Activated T-helper 17 cell treated with anti-CD3 and anti-CD28 coated beads, Interleukin-2, amount 50 U/mL, for 72 hours (primary cell): ENCODE data around the gene C1orf53. TPM values are rescaled to one million over a fixed set of nuclear protein-coding genes. Genes with fewer than 3 reads are reported as not detected.
"Not testable (repeated sequence)": the region's sequence is repeated elsewhere in the genome, so short reads cannot be mapped to it uniquely, and the experiment has no call there.

Source experiments
- ATAC-seq: fragments of 150-1000 bp; cut with Tn5 transposase; replicated peaks from 2 replicates; pipeline ENCODE4 v1.10.0; 2021; ENCODE audit warnings: mild to moderate bottlenecking, moderate library complexity
- H3K27ac Mint-ChIP-seq: one replicate; pipeline ENCODE4 v1.8.0; 2022; ENCODE audit warnings: mixed read lengths
- H3K27me3 Mint-ChIP-seq: one replicate; pipeline ENCODE4 v1.8.0; 2022; ENCODE audit warnings: mixed read lengths
- H3K36me3 Mint-ChIP-seq: one replicate; pipeline ENCODE4 v1.8.0; 2022; ENCODE audit warnings: low read depth, mild to moderate bottlenecking, mixed read lengths
- H3K4me1 Mint-ChIP-seq: one replicate; pipeline ENCODE4 v1.8.0; 2022; ENCODE audit warnings: mixed read lengths
- H3K4me3 Mint-ChIP-seq: one replicate; pipeline ENCODE4 v1.8.0; 2022; ENCODE audit warnings: mild to moderate bottlenecking, mixed read lengths
- H3K9me3 Mint-ChIP-seq: one replicate; pipeline ENCODE4 v1.8.0; 2022; ENCODE audit warnings: mixed read lengths
- total RNA-seq, 2 donors: library from RNA; stranded (reverse); gene quantifications; one replicate each; pipeline ENCODE4 v1.2.3, GENCODE V29; 2022

Gene C1orf53
- total RNA-seq, 2 donors from 2014 or later = 0.50 to 0.78 TPM

DNA sequence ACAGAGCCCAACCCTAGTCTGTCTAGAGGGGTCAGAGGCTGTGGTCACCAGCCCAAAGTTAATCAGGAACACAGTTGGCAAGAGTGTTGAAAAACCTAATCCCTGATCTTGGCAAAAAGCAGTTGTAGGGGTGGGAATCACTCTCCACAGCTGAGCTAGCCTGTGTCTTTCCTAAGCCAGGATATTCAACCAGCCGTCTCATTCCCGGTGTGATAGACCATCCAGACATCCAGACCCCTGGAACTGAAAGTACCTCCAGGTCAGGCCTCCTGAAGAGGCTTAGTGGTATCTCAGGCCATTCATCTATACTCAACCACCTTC, 19.6 kb downstream of the C1orf53 start:
- H3K9me3 Mint-ChIP-seq = no peaks in the 10 kb centered on the region
- peaks cover 12% of the 10 kb centered on the region for H3K36me3 Mint-ChIP-seq
- peaks cover 74% of the 10 kb centered on the region for H3K27me3 Mint-ChIP-seq
- ATAC-seq = no peak
- no peak overlapping the region for H3K4me3 Mint-ChIP-seq
- no peak overlapping the region for H3K27ac Mint-ChIP-seq
- peaks cover 18% of the 10 kb centered on the region for H3K4me1 Mint-ChIP-seq

DNA sequence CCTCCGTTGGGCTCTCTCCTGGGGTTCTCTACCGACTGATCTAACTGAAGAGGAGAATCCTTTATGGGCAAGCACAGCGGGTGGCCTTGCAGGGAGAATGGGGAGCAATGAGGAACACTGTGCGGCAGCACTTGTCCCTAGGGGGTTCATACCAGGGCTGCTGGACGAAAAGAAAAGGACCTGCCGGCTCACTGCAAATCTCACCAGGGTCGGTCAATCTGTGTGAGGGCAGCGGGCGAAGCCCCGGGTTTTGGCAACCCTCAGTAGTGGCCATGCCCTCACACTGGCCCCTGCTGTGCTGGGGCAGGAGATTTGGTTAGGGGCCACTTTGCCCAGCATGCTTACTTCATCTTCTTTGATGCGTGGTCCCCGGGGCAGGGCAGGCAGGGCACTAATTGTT, 20.6 kb downstream of the C1orf53 start:
- H3K27me3 Mint-ChIP-seq = peaks cover 74% of the 10 kb centered on the region
- no peaks in the 10 kb centered on the region for H3K9me3 Mint-ChIP-seq
- ATAC-seq = no peak
- no peak overlapping the region for H3K4me3 Mint-ChIP-seq
- H3K4me1 Mint-ChIP-seq = peaks cover 9% of the 10 kb centered on the region
- no peak overlapping the region for H3K27ac Mint-ChIP-seq
- peaks cover 6% of the 10 kb centered on the region for H3K36me3 Mint-ChIP-seq

DNA sequence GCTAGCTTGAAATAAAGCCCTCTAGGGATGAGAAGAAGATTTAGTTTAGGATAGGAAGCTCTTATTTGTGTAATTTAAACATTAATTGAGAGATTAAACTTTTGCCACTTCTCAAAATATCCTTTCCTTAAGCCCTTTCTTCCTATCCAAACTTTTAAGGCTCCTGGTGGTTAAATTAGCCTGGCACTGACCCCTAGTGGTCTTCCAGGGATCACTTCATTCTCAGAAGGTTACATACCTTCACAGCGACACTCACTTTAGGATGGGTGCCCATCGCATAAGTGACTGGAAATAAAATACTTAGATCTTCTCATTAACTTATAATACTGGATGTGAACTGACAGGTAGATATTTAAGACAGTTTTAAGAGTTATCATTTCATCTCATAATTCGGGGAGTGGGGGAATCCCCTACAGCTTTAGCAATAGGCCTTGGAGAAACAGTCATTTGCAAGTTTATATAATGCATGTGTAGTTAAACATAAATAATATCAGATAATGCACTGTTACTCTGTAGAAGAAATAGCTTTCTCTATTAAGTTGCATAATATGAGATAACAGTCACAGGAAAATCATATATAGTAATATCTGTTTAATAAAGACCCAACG, 22.2 kb downstream of the C1orf53 start:
- Mint-ChIP-seq H3K4me1 (peaks cover 9% of the 10 kb centered on the region), H3K27ac (no peak overlapping the region), H3K4me3 (no peak overlapping the region), H3K36me3 (no peaks in the 10 kb centered on the region), H3K9me3 (no peaks in the 10 kb centered on the region), H3K27me3 (peaks cover 64% of the 10 kb centered on the region)
- peak; percentile 52 for ATAC-seq

DNA sequence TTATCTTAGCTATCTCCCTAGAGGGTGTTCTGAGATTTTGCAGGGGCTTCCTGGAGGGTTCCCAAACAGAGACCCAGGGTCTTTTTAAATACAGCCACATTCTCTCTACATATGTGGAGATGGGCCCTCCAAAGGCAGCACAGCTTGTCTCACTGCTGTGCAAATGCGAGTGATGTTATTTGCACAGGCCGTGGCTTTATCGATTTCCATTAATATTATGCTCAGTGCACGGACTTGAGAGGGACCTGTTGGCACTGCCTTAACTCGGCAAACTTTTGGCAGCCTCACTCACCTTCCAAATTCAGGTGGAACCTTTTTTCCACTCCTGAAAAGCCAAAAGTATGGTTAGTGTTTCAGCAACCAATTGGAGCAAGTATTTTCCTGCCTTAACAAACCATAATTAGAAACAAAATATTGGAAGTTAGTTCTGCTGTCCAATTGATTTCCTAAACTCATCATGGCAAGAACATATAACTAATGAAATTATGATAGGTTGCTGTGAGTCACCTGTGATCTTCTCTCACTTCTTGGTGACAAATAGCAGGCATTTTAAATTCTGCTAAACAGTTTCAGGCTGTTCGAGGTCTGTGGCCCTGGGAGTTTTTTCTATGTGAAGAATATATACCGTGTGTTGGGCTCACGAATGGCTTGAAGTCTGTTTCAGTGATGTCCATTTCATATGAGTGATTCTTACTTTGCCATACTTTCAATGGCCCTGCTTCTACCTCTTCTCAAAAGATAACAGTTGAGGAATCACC, 25.7 kb downstream of the C1orf53 start:
- Mint-ChIP-seq H3K27ac (no peak overlapping the region), H3K36me3 (no peaks in the 10 kb centered on the region), H3K9me3 (no peaks in the 10 kb centered on the region), H3K4me1 (no peaks in the 10 kb centered on the region), H3K4me3 (peak overlapping the region; percentile 49), H3K27me3 (peaks cover 48% of the 10 kb centered on the region)
- ATAC-seq = peak; percentile 42

DNA sequence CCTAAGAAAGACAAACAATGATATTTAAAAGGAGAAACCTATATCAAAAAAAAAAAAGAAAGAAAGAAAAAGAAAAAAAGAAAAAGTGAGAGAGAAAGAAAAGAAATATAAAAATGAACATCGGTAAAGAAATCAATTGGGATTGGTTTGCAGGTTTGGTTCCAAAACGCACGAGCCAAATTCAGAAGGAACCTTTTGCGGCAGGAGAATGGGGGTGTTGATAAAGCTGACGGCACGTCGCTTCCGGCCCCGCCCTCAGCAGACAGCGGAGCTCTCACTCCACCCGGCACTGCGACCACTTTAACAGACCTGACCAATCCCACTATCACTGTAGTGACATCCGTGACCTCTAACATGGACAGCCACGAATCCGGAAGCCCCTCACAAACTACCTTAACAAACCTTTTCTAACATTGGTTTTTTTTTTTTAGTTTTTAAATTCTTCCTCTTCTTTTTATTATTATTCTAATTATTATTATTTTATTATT, 26.5 kb downstream of the C1orf53 start:
- Mint-ChIP-seq H3K4me3 (peak overlapping the region; percentile 49), H3K36me3 (no peaks in the 10 kb centered on the region), H3K27me3 (peaks cover 51% of the 10 kb centered on the region), H3K27ac (no peak overlapping the region), H3K9me3 (no peaks in the 10 kb centered on the region), H3K4me1 (no peaks in the 10 kb centered on the region)
- ATAC-seq = peak; percentile 47

DNA sequence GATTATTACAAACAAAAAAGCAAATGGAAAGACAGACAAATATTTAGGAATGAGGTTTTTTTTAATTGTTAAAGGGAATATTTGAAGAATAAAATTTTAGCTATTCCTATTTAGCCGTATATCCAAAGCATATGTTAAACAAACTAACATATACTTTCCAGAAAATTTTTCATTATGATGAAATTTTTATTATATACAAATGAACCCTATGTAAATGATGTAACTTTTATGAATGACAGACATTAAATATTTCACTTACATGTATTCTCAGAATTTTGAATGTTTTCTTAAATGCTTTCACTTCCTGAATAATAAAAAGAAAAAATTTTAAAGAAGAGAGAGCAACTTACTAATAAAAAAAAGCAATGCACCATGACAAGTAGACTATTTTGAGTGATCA, 30.6 kb downstream of the C1orf53 start:
- Mint-ChIP-seq H3K27me3 (peaks cover 28% of the 10 kb centered on the region), H3K27ac (no peak overlapping the region), H3K4me3 (no peak overlapping the region), H3K36me3 (no peaks in the 10 kb centered on the region), H3K9me3 (no peaks in the 10 kb centered on the region), H3K4me1 (no peaks in the 10 kb centered on the region)
- ATAC-seq = no peak

DNA sequence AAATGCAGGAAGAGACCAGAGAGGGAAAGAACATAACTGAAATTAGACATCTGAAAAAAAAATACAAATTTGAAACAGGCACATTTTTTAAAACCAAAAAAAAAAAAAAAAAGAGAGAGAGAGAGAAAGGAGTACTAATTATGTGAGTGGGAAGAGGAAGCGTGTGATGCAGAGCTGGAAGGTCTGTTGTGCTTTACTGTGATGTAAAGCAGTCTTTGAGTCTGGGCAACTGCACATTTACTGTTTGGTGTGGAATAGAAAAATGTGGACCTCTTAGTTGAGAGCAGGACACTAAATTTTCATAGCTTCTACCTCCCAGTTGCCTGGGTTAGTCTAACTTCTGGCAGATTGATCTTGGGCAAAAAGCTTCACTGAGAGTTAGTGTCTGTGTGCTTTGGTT, 31.2 kb downstream of the C1orf53 start:
- no peaks in the 10 kb centered on the region for H3K4me1 Mint-ChIP-seq
- ATAC-seq = no peak
- H3K4me3 Mint-ChIP-seq = no peak overlapping the region
- H3K27me3 Mint-ChIP-seq = peaks cover 23% of the 10 kb centered on the region
- H3K9me3 Mint-ChIP-seq = no peaks in the 10 kb centered on the region
- H3K36me3 Mint-ChIP-seq = no peaks in the 10 kb centered on the region
- no peak overlapping the region for H3K27ac Mint-ChIP-seq

DNA sequence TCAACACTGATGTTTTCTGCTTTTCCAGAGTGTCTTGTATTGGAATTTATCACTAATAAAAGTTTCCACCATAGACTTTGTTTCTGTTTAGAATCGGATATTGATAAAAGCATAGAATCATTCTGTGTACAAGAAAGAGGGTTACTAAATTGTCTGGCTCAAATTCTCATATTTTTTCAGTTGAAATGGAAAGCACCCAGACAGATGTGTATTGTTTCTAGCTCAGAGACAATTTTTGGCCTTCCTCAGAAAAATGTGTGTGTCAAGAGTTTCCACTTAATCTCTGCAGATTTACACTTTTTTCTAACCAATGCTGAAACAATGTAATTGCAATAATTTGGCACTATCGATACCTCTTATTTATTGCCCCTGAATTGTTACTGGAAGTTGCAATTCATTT, 35.0 kb downstream of the C1orf53 start:
- no peak overlapping the region for H3K4me3 Mint-ChIP-seq
- H3K27me3 Mint-ChIP-seq = peaks cover 11% of the 10 kb centered on the region
- no peaks in the 10 kb centered on the region for H3K4me1 Mint-ChIP-seq
- no peak for ATAC-seq
- no peak overlapping the region for H3K27ac Mint-ChIP-seq
- H3K36me3 Mint-ChIP-seq = no peaks in the 10 kb centered on the region
- H3K9me3 Mint-ChIP-seq = no peaks in the 10 kb centered on the region

DNA sequence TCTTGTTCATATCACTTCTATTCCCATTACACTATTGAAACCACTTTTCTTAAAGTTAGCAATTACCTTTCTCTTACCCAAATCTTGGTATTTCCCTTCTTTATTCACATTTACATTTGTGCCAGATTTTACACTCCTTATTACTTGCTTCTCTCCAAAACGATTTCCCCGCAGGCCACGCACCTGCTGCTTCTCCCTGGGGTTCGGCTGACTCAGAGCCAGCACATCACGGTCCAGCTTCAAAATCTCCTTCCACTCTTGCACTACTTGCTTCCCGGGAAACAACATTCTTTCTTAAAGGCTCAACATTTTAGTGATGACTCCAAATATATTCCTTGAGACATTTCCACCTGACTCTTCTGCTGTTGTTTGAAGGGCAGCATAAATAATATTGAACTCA, 35.5 kb downstream of the C1orf53 start:
- no peaks in the 10 kb centered on the region for H3K36me3 Mint-ChIP-seq
- no peak for ATAC-seq
- H3K4me1 Mint-ChIP-seq = no peaks in the 10 kb centered on the region
- H3K9me3 Mint-ChIP-seq = no peaks in the 10 kb centered on the region
- H3K4me3 Mint-ChIP-seq = no peak overlapping the region
- peaks cover 8% of the 10 kb centered on the region for H3K27me3 Mint-ChIP-seq
- no peak overlapping the region for H3K27ac Mint-ChIP-seq

DNA sequence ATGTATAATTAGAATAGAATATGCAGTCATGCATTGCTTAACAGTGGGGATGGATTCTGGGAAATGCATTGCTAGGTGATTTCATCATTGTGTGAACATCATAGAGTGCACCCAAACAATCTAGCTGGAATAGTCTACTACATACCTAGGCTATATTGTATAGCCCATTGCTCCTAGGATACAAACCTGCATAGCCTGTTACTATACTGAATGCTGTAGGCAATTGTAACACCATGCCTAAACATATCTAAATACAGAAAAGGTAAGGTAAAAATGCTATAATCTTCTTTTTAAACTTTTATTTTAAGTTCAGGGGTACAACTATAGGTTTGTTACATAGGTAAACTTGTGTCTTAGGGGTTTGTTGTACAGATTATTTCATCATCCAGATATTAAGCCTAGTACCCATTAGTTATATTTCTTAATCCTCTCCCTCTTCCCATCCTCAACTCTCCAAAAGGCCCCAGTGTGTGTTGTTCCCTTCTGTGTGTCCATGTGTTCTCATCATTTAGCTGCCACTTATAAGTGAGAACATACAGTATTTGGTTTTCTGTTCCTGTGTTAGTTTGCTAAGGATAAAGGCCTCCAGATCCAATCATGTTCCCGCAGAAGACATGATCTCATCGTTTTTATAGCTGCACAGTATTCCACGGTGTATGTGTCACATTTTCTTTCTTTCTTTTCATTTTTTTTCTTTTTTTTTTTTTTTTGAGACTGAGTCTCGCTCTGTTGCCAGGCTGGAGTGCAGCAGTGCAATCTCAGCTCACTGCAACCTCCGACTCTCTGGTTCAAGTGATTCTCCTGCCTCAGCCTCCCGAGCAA, 36.9 kb downstream of the C1orf53 start:
- not testable (repeated sequence) for H3K27me3 Mint-ChIP-seq, ATAC-seq, H3K36me3 Mint-ChIP-seq, H3K27ac Mint-ChIP-seq, H3K4me3 Mint-ChIP-seq, H3K4me1 Mint-ChIP-seq, H3K9me3 Mint-ChIP-seq

DNA sequence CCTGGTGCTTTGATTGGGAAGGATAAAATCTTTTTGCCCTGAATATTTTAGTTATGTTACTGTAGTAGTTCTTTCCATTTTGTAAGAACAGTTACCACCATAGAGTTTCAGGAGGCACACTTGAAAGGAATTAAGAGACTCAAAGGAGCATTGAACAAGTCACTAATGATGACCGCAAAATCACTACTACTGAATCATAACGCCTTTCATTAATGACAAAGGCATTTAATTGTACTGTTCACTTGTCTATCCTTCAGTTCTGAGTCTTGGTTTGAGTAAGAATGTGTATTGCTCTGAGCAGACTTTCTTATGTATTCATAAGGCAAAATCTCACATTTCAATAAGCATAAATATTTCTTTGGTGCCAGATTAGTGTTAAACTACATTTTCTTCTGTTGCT, 39.6 kb downstream of the C1orf53 start:
- peak; percentile 79 for ATAC-seq
- Mint-ChIP-seq H3K27me3 (peaks cover 4% of the 10 kb centered on the region), H3K9me3 (no peaks in the 10 kb centered on the region), H3K36me3 (no peaks in the 10 kb centered on the region), H3K27ac (no peak overlapping the region), H3K4me3 (no peak overlapping the region), H3K4me1 (no peaks in the 10 kb centered on the region)

DNA sequence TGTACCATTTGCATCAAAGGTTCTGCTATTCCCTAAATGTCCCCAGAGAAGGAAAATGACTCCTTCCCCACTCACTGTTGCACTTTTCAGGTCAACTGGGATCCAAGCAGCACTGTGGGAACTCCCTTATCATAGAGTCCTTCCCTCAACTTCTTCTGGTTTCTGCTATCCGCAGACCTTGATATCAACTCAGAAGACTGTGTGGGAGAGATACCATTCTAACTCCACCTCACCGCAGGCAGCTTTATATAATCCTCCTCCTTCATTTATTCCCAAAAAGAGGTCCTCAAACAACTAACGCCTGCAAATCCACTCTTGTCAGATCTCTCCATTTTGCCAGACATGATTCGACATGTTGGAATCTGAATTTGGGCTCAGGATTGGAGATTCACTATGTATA, 42.1 kb downstream of the C1orf53 start:
- Mint-ChIP-seq H3K4me1 (peaks cover 11% of the 10 kb centered on the region), H3K36me3 (no peaks in the 10 kb centered on the region), H3K27ac (no peak overlapping the region), H3K27me3 (peaks cover 4% of the 10 kb centered on the region), H3K4me3 (no peak overlapping the region), H3K9me3 (no peaks in the 10 kb centered on the region)
- ATAC-seq = no peak

DNA sequence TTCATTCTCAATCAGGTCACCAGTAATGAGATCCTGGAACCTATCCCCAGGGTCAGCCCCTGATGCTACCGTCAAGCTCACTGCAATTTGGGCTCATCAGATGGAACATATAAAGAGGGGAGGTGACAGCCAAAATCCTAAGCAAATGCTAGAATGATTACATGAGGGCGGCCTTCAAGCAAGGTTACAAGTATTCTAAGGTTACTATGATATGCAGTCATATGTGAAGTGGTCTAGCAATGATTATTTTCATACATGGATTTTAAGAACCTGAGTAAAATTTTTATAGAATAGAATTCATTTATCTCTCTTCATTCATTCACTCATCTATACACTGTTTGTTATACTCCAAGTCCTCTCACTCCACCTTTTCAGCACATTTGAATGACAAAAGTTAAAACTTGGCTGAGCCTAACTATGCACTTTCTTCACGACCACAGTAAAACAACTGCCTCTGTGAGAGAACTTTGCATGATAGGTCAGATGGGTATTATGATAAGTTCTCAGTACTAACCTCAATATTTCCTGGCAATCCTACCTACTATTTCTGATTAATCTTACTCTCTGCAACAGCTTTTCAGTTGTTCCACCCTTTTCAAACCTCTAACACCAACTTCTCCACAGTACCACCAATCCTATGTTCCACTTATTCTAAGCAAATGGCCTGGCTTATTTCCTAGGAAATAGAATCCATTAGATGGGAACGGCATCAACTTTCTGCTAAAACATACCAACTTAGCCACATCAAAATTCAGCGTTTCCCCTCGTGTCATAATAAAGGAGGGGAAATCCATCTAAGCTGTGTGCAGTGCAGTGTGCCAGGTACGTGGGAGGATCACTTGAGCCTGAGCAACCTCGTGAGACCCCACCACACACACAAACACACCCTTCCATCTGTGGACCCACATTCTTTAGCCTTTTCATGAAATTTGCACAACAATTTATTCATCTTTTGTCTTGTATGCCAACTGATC, 46.8 kb downstream of the C1orf53 start:
- peak; percentile 82 for ATAC-seq
- peak overlapping the region; percentile 72 for H3K27ac Mint-ChIP-seq
- H3K4me3 Mint-ChIP-seq = peak overlapping the region; percentile 69
- H3K4me1 Mint-ChIP-seq = peaks cover 23% of the 10 kb centered on the region
- H3K9me3 Mint-ChIP-seq = no peaks in the 10 kb centered on the region
- H3K27me3 Mint-ChIP-seq = peaks cover 4% of the 10 kb centered on the region
- no peaks in the 10 kb centered on the region for H3K36me3 Mint-ChIP-seq

DNA sequence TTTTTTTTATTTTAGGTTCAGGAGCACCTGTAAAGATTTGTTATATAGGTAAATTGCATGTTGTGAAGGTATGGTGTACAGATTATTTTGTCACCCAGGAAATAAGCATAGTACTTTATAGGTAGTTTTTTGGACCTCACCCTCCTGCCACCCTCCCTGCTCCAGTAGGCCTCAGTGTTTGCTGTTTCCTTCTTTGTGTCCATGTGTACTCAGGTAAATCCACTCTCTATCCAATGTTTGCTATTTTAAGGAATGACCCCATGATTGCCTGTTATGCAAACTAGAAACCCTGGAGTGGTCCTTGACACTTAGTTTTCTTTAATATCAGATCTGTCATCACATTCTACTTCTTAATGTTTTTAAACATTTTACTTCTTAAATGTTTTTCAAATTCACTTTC, 48.7 kb downstream of the C1orf53 start:
- Mint-ChIP-seq H3K9me3 (no peaks in the 10 kb centered on the region), H3K27me3 (no peaks in the 10 kb centered on the region), H3K36me3 (no peaks in the 10 kb centered on the region), H3K4me1 (peaks cover 23% of the 10 kb centered on the region), H3K27ac (no peak overlapping the region), H3K4me3 (no peak overlapping the region)
- ATAC-seq = no peak
